Cardiac ventricle fibroblast (primary cell): ENCODE measurements around the gene OR7D4. TPM values are rescaled to one million over a fixed set of nuclear protein-coding genes. Genes with fewer than 3 reads are reported as not detected.

Experiments used
- total RNA-seq: library from RNA; depleted of rRNA; stranded (reverse); fragments of >200 nt; gene quantifications from 2 replicates; pipeline ENCODE4 v1.2.3, GENCODE V29; 2015

OR7D4 gene
- not detected in 2 replicates for total RNA-seq

GRCh38 chr19:9219489-9219888 is at the start of gene OR7D4:
TSS of gene OR7D4 (minus strand) at chr19:9219589. CDS start at chr19:9214837, 4,752 bp downstream.

GRCh38 chr19:9250630-9251029 is 31.2 kb upstream of the OR7D4 start, which contains the start of gene OR7E24:
TSS of gene OR7E24 (plus strand) at chr19:9250930. CDS start at chr19:9251044, 114 bp downstream.

DNA sequence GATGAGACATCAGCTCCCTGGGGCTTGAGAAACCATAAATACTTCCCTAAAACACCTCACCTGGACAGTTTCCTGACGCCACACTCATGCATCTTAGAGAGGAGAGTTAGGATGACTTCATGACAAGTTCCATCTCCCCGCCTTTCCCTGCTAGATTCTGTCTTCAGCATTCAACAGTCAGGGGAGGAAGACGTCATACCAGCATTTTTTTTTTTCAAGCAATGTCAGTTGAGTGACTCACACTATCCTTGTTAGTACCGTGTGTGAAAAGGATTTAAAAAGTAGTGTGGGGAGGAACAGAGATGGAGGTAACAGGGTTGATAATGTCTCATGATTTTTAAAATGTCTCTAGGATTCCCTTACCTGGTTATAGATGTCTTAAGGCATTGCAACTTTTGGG is 40.5 kb downstream of the OR7D4 start, which contains the start of gene OR7D2:
Gene OR7D2 (plus strand): TSS at position 79 of the 400 bp plus-strand sequence. CDS start 6,803 bp downstream, outside the sequence.

Other genes starting within 250 kb of the OR7D4 start
- gene MUC16, start 209.2 kb downstream of the OR7D4 start, total RNA-seq, result not detected in 2 replicates
- gene OR1M1, start 132.5 kb downstream of the OR7D4 start, total RNA-seq, result not detected in 2 replicates
- gene OR7G2, start 112.1 kb downstream of the OR7D4 start, total RNA-seq, result not detected in 2 replicates
- gene OR7G1, start 103.8 kb downstream of the OR7D4 start, total RNA-seq, result not detected in 2 replicates
- gene OR7G3, start 92.6 kb downstream of the OR7D4 start, total RNA-seq, result not detected in 2 replicates
- gene ZNF317, start 79.2 kb downstream of the OR7D4 start, total RNA-seq, result 13.4 and 21.4 TPM in 2 replicates
- not detected in 2 replicates for gene OR7D2, start 40.6 kb downstream of the OR7D4 start, total RNA-seq
- gene OR7E24, start 31.3 kb upstream of the OR7D4 start, total RNA-seq, result not detected in 2 replicates
- 9.8 and 12.2 TPM in 2 replicates for gene ZNF699, start 90.2 kb upstream of the OR7D4 start, total RNA-seq
- 13.9 and 15.9 TPM in 2 replicates for gene ZNF559, start 104.6 kb upstream of the OR7D4 start, total RNA-seq
- 1.9 and 3.4 TPM in 2 replicates for gene ZNF177, start 143.4 kb upstream of the OR7D4 start, total RNA-seq
- gene ZNF266, start 216.0 kb upstream of the OR7D4 start, total RNA-seq, result 11.9 and 13.7 TPM in 2 replicates